Progenitor cell of endocrine pancreas (in vitro differentiated cells): ENCODE data around the gene TPI1. TPM values are rescaled to one million over a fixed set of nuclear protein-coding genes. Genes with fewer than 3 reads are reported as not detected.

Experiments used
- DNase-seq: peaks from one replicate; pipeline ENCODE4 v3.0.0; 2021; ENCODE audit warnings: low spot score; ENCODE audit not compliant: unreplicated experiment
- H3K27ac Mint-ChIP-seq: 2 replicates; pipeline ENCODE4 v1.8.0; 2021; ENCODE audit warnings: mild to moderate bottlenecking, moderate library complexity, mixed read lengths
- H3K27me3 Mint-ChIP-seq: 2 replicates; pipeline ENCODE4 v1.8.0; 2021; ENCODE audit warnings: mixed read lengths
- H3K36me3 Mint-ChIP-seq: 2 replicates; pipeline ENCODE4 v1.8.0; 2022; ENCODE audit warnings: mixed read lengths; ENCODE audit not compliant: insufficient read depth
- H3K4me1 Mint-ChIP-seq: 2 replicates; pipeline ENCODE4 v1.8.0; 2021; ENCODE audit warnings: low read depth, mixed read lengths
- H3K4me3 Mint-ChIP-seq: 2 replicates; pipeline ENCODE4 v1.8.0; 2021; ENCODE audit warnings: low read depth, mild to moderate bottlenecking, moderate library complexity, mixed read lengths
- H3K9me3 Mint-ChIP-seq: 2 replicates; pipeline ENCODE4 v1.8.0; 2021; ENCODE audit warnings: low read depth, mixed read lengths
- total RNA-seq: library from RNA; stranded (reverse); gene quantifications from 2 replicates; pipeline ENCODE4 v1.2.1, GENCODE V29; 2021
- TF ChIP-seq, protein P1 (sequence below): fragments of 200-600 bp; sonication (generic); IDR thresholded peaks from one replicate; pipeline ENCODE4 v1.5.0; 2021; ENCODE audit warnings: antibody characterized with exemption, mild to moderate bottlenecking; ENCODE audit not compliant: unreplicated experiment

Gene TPI1
- total RNA-seq, 1 donor from 2014 or later = 498 TPM

DNA sequence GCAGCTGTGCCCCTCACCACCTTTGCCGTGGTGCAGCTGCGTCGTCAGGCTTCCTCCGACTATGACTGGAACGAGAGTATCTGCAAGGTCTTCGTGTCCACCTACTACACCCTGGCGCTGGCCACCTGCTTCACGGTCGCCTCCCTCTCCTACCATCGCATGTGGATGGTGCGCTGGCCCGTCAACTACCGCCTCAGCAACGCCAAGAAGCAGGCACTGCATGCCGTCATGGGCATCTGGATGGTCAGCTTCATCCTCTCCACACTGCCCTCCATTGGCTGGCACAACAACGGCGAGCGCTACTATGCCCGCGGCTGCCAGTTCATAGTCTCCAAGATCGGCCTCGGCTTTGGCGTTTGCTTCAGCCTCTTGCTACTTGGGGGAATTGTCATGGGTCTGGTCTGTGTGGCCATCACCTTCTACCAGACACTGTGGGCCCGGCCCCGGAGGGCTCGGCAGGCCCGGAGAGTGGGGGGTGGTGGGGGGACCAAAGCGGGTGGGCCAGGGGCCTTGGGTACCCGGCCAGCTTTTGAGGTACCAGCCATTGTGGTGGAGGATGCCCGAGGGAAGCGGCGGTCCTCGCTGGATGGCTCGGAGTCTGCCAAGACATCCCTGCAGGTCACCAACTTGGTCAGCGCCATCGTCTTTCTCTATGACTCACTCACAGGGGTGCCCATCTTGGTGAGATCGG lies 43.1 kb upstream of the TPI1 start:
- Mint-ChIP-seq H3K4me1 (peaks cover 22% of the 10 kb centered on the region), H3K4me3 (no peak overlapping the region), H3K36me3 (no peaks in the 10 kb centered on the region), H3K27ac (no peak overlapping the region), H3K27me3 (peaks cover 69% of the 10 kb centered on the region), H3K9me3 (no peaks in the 10 kb centered on the region)
- TF ChIP-seq, protein P1, sequence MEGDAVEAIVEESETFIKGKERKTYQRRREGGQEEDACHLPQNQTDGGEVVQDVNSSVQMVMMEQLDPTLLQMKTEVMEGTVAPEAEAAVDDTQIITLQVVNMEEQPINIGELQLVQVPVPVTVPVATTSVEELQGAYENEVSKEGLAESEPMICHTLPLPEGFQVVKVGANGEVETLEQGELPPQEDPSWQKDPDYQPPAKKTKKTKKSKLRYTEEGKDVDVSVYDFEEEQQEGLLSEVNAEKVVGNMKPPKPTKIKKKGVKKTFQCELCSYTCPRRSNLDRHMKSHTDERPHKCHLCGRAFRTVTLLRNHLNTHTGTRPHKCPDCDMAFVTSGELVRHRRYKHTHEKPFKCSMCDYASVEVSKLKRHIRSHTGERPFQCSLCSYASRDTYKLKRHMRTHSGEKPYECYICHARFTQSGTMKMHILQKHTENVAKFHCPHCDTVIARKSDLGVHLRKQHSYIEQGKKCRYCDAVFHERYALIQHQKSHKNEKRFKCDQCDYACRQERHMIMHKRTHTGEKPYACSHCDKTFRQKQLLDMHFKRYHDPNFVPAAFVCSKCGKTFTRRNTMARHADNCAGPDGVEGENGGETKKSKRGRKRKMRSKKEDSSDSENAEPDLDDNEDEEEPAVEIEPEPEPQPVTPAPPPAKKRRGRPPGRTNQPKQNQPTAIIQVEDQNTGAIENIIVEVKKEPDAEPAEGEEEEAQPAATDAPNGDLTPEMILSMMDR = no peak
- DNase-seq = no peak

DNA sequence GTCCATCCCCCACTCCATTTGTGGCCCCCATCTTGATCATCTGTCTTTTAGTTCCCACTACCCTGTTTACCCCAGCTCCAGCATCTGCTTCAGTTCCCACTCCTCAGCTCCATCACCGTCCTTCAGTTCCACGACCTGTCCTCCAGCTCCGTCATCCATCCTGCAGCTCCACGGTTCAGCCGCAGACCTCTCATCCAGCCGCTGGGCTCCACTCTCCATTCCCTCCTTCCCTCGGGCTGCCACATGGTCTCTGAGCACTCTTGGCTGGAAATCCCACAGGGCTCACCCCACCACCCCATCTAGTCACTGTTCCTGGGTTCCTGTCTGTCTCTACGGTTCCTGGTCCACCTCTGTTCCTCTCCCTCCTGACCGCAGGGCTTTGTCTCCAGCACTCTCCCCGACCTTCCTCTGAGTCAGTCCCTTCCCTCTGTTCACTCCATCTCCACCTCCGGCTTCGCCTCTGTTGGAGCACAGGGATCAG lies 42.4 kb upstream of the TPI1 start:
- TF ChIP-seq, protein P1 = no peak
- peaks cover 63% of the 10 kb centered on the region for H3K27me3 Mint-ChIP-seq
- no peaks in the 10 kb centered on the region for H3K36me3 Mint-ChIP-seq
- no peak for DNase-seq
- H3K4me1 Mint-ChIP-seq = peaks cover 19% of the 10 kb centered on the region
- no peaks in the 10 kb centered on the region for H3K9me3 Mint-ChIP-seq
- no peak overlapping the region for H3K27ac Mint-ChIP-seq
- H3K4me3 Mint-ChIP-seq = no peak overlapping the region

DNA sequence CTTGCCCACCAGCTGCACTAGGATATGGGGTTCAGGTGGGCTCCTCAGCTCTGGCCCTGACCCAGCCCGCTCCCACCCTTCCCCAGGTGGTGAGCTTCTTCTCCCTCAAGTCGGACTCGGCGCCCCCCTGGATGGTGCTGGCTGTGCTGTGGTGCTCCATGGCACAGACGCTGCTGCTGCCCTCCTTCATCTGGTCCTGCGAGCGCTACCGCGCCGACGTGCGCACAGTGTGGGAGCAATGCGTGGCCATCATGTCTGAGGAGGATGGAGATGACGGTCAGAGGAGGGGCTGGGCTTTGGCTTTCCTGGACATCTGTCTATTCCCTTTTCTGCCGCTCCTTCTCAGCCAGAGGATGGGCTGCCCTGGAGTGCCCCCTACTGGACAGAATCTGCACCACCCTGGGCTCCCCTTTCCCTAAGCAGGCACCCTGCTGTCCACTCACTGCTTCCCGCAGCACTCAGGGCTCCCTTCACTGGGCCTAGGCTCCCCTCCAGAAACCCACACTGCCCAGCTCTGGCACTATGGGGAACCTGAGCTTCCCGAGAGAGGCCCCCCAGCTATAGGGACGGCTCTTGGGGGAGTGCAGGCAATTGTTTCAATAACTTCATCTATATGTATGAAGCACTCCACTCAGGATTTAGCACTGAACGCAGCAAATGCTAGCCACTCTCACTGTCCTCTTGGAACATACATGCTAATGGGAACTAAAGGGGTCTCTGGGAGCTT lies 41.8 kb upstream of the TPI1 start:
- TF ChIP-seq, protein P1 = peak; percentile 99
- no peak overlapping the region for H3K27ac Mint-ChIP-seq
- peaks cover 61% of the 10 kb centered on the region for H3K27me3 Mint-ChIP-seq
- no peaks in the 10 kb centered on the region for H3K36me3 Mint-ChIP-seq
- no peak overlapping the region for H3K4me3 Mint-ChIP-seq
- H3K4me1 Mint-ChIP-seq = peaks cover 17% of the 10 kb centered on the region
- no peaks in the 10 kb centered on the region for H3K9me3 Mint-ChIP-seq
- DNase-seq = peak; percentile 95

DNA sequence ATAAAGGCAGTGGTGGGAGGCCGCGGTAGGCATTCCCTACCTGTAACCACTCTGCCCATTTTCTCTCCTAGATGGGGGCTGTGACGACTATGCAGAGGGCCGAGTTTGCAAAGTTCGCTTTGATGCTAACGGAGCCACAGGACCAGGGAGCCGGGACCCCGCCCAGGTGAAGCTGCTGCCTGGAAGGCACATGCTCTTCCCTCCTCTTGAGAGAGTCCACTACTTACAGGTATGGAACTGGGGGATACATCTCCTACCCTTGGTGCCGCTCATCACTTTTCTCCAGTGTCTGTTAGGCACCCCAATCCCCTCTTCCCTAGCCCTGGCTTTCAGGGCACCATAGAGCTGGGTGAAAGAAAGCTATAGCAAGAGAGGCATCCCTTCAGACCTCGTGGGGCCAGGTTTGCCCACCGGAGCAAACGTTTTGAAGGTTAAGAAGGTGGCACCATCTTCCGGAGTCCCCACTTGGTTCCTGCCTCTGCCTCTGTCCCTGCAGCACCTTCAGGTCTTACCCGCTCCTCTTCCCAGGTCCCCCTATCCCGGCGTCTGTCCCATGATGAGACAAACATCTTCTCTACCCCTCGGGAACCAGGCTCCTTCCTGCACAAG lies 41.1 kb upstream of the TPI1 start:
- Mint-ChIP-seq H3K4me3 (no peak overlapping the region), H3K36me3 (no peaks in the 10 kb centered on the region), H3K27ac (no peak overlapping the region), H3K4me1 (peaks cover 10% of the 10 kb centered on the region), H3K9me3 (no peaks in the 10 kb centered on the region), H3K27me3 (peaks cover 54% of the 10 kb centered on the region)
- DNase-seq = no peak
- TF ChIP-seq, protein P1 = no peak

DNA sequence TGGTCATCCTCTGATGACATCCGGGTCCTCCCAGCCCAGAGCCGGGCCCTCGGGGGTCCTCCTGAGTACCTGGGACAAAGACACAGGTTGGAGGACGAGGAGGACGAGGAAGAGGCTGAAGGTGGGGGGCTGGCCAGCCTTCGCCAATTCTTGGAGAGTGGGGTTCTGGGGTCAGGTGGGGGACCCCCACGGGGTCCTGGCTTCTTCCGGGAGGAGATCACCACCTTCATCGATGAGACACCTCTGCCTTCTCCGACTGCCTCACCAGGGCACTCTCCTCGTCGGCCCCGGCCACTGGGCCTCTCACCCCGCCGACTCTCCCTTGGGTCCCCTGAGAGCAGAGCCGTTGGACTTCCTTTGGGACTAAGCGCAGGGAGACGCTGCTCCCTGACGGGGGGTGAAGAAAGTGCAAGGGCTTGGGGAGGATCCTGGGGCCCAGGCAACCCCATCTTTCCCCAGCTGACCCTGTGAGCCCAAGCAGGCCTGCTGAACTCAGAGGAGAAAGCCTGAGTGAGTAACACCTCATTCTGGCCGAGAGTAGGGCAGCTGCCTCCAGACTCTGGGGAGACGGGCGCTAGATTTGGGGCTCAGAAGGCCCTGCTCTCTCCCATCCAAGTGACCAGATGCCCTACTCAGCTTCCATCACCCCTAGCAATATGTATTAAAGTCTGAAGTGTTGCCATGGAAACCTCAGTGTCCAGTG lies 40.4 kb upstream of the TPI1 start:
- TF ChIP-seq, protein P1 = no peak
- H3K9me3 Mint-ChIP-seq = no peaks in the 10 kb centered on the region
- peak overlapping the region; percentile 17 for H3K27ac Mint-ChIP-seq
- no peak for DNase-seq
- peaks cover 53% of the 10 kb centered on the region for H3K27me3 Mint-ChIP-seq
- H3K36me3 Mint-ChIP-seq = peaks cover 1% of the 10 kb centered on the region
- H3K4me3 Mint-ChIP-seq = peak overlapping the region; percentile 71
- H3K4me1 Mint-ChIP-seq = peaks cover 8% of the 10 kb centered on the region
